Thoracic aorta (tissue), 2 donors: Measurements from ENCODE around the gene FGFR2. TPM values are rescaled to one million over a fixed set of nuclear protein-coding genes. Genes with fewer than 3 reads are reported as not detected.

Source experiments
- ATAC-seq: fragments of 150-250 bp; one replicate; pipeline ENCODE4 v1.8.0; 2017; ENCODE audit warnings: low read depth; ENCODE audit not compliant: insufficient number of reproducible peaks, low FRiP score
- DNase-seq: peaks from one replicate; pipeline ENCODE4 v3.0.0-alpha.2; 2020; ENCODE audit warnings: low spot score
- H3K27ac ChIP-seq, 2 donors: fragments of 200-600 bp; sonication (generic); 1 replicate in 1 of 2; 2 replicates in 1 of 2; pipeline ENCODE4 v1.5.1; 2016; ENCODE audit warnings: mild to moderate bottlenecking in 2 of 2, moderate library complexity in 2 of 2
- H3K27me3 ChIP-seq: fragments of 200-600 bp; sonication (generic); replicated peaks from 2 replicates; pipeline ENCODE4 v1.6.0; 2016; ENCODE audit warnings: mild to moderate bottlenecking; ENCODE audit not compliant: insufficient read depth
- H3K36me3 ChIP-seq: fragments of 200-600 bp; sonication (generic); one replicate; pipeline ENCODE4 v1.5.1; 2016
- H3K4me1 ChIP-seq, 2 donors: fragments of 200-600 bp; sonication (generic); 1 replicate in 1 of 2; 2 replicates in 1 of 2; pipeline versions ENCODE4 v1.5.1 to v1.6.0; 2016; ENCODE audit warnings: low read depth in 2 of 2, mild to moderate bottlenecking in 1 of 2; ENCODE audit not compliant: control insufficient read depth in 1 of 2
- H3K4me3 ChIP-seq: fragments of 200-600 bp; sonication (generic); 2 replicates; pipeline ENCODE4 v1.5.1; 2016; ENCODE audit warnings: mild to moderate bottlenecking
- H3K9me3 ChIP-seq: fragments of 200-600 bp; sonication (generic); 2 replicates; pipeline ENCODE4 v1.5.1; 2016
- CTCF ChIP-seq: fragments of 200-600 bp; sonication (generic); IDR thresholded peaks from one replicate; pipeline ENCODE4 v1.5.1; 2019; ENCODE audit warnings: antibody characterized with exemption
- total RNA-seq, 2 donors: library from RNA; depleted of rRNA; stranded (reverse); fragments of >200 nt; gene quantifications; one replicate each; pipeline versions ENCODE4 v1.1.0 to v1.2.3, GENCODE V29; 2016

Gene FGFR2
- total RNA-seq, 2 donors from 2014 or later = 7.2 to 16.2 TPM

GRCh38 chr10:121485436-121486139 lies 112.7 kb downstream of the FGFR2 start:
- Histone ChIP-seq H3K4me1 (peaks cover 2 to 3% of the 10 kb centered on the region in 2 donors), H3K9me3 (no peaks in the 10 kb centered on the region), H3K36me3 (no peaks in the 10 kb centered on the region), H3K27ac (no peak overlapping the region), H3K4me3 (no peak overlapping the region), H3K27me3 (no peaks in the 10 kb centered on the region)
- no peak for TF ChIP-seq CTCF
- DNase-seq (no peak), ATAC-seq (no peak)

GRCh38 chr10:121484816-121485215 lies 113.4 kb downstream of the FGFR2 start:
- H3K27ac ChIP-seq = no peak overlapping the region
- DNase-seq = no peak
- ATAC-seq = no peak

GRCh38 chr10:121484401-121484800 lies 113.8 kb downstream of the FGFR2 start:
- no peaks in the 10 kb centered on the region for H3K36me3 ChIP-seq
- no peak overlapping the region for H3K27ac ChIP-seq
- H3K4me1 ChIP-seq = no peaks in the 10 kb centered on the region
- no peak for TF ChIP-seq CTCF
- DNase-seq (no peak), ATAC-seq (no peak)
- no peak overlapping the region for H3K4me3 ChIP-seq
- no peaks in the 10 kb centered on the region for H3K27me3 ChIP-seq
- H3K9me3 ChIP-seq = no peaks in the 10 kb centered on the region

More at GRCh38 chr10:121484816-121485215, 113.4 kb downstream of the FGFR2 start:
- Histone ChIP-seq H3K27me3 (no peaks in the 10 kb centered on the region), H3K4me3 (no peak overlapping the region), H3K36me3 (no peaks in the 10 kb centered on the region), H3K9me3 (no peaks in the 10 kb centered on the region), H3K4me1 (no peaks in the 10 kb centered on the region)
- no peak for TF ChIP-seq CTCF

- H3K9me3 ChIP-seq = no peaks in the 10 kb centered on the region
- H3K4me3 ChIP-seq = no peak overlapping the region
- no peak for ATAC-seq
- TF ChIP-seq CTCF = no peak
- H3K27me3 ChIP-seq = no peaks in the 10 kb centered on the region
- no peaks in the 10 kb centered on the region for H3K36me3 ChIP-seq
- H3K4me1 ChIP-seq = no peaks in the 10 kb centered on the region
- H3K27ac ChIP-seq = no peak overlapping the region
- DNase-seq = no peak
Observed at GRCh38 chr10:121481180-121481579, 117.1 kb downstream of the FGFR2 start.

GRCh38 chr10:121478556-121478955 lies 119.7 kb downstream of the FGFR2 start:
- ATAC-seq (no peak), DNase-seq (no peak)
- no peaks in the 10 kb centered on the region for H3K27me3 ChIP-seq
- no peak overlapping the region for H3K27ac ChIP-seq
- no peaks in the 10 kb centered on the region for H3K4me1 ChIP-seq
- no peaks in the 10 kb centered on the region for H3K36me3 ChIP-seq
- no peaks in the 10 kb centered on the region for H3K9me3 ChIP-seq
- no peak overlapping the region for H3K4me3 ChIP-seq
- no peak for TF ChIP-seq CTCF
